DMS53 treated with DMSO at 0.1 percent for 48 hours (cell line): ENCODE data around the gene CDK14.

ENCODE experiments used
- DNase-seq: peaks from one replicate; lab custom pipeline; 2025; ENCODE audit not compliant: unreplicated experiment; lab: John Stamatoyannopoulos, UW

The CDK14 gene

DNA sequence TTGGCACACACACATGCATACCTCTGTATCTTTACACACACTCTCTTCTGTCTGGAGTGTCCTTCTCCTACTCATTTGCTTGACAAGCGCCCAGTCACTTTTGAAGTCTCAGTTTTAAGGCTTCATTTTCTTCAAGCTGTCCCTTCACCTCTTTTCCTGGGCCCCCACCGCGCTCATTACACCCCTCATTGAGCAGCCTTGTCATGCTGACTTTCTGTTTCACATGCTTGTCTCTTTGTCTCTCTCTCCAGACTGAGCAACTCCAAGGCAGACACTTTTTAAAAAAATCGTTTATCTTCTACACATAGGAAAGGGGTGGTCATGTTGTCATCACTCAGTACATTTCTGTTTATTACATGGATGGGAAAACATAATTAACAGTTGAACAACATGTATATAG is 442.9 kb downstream of the CDK14 start:
- no peak for DNase-seq

DNA sequence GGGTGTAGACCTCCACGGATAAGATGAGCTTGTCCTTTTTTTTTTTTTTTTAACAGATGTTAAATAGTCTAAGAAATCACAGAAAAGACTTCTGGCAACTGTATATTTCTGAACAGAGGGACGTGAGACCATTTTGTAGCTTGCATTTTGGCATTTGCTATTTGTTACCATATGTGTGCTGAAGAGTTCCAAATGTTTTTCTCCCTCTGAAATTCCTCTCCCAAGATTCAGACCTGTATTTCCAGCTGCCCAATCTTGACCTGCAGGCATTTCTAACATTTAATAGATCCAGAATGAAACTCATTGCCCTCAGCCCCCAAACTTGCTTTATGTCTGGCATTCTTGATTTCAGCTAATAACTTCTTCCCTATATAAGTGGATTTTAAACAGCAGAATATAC is 445.0 kb downstream of the CDK14 start:
- DNase-seq, result no peak

DNA sequence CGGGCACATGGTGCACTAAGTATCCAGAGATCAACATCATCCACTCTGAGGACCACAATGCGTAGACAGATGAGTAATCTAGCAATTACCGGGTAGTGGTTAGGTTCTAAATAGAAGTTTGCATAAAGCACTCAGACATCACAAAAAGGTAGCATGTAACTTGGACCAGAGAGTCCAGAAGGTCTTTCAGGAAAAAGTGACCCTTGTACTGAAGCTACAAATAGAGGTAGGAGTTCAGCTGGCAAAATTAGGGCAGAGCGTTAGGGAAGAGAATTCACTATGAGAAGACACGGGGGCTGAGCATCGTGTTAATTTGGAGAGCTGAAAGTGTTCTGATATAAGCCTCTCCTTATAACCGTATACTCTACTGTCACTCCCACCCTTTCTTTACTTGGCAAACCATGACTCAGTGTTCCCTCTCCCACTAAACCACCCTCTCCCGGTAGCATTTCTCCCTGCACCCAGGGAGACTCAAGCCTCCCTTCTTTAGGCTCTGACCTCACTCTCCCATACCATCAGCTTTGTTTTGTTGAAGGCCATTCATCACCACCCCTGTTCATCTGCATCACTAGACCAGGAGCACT is 445.9 kb downstream of the CDK14 start:
- no peak for DNase-seq

DNA sequence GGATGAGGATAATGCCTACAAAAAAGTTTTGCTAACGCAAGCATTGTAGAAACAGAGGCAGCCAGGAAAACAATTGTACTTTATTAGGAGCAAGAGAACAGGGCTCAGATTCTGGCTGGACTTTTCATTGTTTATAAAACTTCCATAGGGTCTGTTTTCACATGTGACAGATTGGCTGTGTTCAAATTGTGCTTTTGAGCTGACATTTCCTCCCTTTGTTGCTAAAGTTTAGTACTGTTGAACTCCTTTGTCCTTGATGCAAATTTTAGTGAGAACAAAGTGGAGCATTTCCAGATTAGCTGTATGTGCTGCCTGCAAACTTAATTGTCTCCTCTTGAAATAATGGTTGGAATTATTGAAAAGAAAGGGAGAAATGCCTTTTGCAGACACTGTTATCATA is 447.1 kb downstream of the CDK14 start:
- DNase-seq, result no peak

DNA sequence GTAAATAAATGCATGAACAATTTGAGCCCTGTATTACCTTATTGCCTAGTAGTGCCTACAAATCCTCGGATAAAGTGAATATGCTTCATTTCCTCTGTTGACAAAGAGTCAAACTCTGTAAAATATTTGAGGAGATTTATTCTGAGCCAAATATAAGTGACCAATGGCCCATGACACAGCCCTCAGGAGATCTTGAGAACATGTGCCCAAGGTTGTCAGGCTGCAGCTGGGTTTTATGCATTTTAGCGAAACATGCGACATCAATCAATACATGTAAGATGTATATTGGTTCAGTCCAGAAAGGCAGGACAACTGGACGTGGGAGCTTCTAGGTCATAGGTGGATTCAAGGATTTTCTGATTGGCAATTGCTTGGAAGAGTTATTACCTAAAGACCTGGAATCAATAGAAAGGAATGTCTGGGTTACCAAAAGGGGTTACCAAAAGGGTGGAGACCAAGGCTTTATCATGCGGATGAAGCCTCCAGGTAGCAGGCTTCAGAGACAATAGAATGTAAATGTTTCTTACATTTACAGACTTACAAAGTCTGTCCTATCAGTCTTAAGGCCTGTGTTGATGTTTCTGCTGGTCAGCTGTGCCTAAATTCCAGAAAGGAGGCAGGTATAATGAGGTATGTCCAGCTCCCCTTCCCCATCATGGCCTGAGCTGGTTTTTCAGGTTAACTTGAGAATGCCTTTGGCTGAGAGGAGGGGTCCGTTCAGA is 448.0 kb downstream of the CDK14 start:
- no peak for DNase-seq

DNA sequence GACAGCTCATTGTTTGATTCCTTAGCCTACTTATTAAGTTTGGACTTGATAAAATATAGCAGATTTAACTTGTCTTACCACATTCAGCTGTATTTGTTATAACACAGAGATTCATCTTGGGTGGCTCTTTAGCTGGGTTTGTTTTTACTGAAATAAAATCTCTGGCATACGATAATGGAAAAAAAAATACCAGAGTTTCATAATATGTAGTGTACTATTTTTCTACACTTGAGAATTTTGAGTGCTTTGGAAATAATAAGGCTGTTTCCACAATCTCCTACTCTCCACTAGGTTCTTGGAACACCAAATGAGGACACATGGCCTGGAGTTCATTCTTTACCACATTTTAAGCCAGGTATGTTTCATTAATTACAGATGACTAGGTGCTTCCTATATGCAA is 449.5 kb downstream of the CDK14 start:
- no peak for DNase-seq

DNA sequence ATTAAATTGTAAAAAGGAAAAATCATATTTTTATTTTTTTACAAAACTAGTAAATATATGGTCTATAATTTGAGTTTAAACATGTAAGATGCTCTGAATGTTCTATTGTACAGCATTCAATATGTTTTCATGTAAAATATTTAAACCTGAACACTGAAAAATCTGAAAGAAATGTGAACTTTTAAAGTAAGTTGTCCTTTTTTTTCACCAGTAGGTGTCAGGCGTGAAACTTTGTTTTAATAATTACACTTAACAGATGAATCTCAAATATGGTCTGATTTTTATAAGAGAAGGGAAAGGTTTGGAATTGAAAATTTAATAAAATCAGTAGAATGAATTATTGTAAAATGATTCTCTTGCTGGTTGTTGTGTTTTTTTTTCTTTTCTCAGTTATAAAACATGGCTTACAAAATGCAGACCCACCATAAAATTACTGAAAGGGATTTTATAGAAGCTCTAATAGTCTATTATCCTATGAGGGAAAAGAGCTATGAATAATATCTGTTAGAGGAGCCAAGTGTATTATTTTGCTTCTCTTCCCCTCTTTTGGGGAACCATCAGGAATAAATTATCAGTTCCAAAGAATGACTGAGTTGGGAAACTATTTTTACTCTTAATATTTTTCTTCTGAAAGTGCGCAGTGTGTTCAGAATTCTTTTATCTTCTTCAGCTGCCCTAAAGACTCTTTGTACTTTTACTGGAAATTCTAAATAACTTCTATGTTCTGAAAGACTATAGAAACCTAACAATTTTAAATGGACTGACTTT is 450.4 kb downstream of the CDK14 start:
- DNase-seq, result no peak

DNA sequence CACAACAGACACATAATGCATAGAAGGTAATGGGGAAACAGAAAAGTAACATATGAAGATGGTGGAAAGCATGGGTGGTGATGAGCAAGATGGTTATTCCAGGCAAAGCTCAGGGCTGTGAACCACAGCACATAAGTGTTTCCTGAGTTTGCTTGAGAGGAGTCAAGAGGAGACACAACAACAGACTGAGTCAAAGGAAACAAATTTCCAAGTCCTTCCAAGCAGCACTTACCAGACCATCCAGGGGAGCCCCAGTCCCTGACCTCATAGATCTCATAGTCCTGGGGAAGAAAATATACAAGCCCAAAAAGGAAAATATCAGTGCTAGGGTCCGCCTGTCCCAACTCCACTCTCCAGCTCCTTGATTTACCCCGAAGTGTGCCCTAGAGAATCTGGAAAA is 451.5 kb downstream of the CDK14 start:
- no peak for DNase-seq

DNA sequence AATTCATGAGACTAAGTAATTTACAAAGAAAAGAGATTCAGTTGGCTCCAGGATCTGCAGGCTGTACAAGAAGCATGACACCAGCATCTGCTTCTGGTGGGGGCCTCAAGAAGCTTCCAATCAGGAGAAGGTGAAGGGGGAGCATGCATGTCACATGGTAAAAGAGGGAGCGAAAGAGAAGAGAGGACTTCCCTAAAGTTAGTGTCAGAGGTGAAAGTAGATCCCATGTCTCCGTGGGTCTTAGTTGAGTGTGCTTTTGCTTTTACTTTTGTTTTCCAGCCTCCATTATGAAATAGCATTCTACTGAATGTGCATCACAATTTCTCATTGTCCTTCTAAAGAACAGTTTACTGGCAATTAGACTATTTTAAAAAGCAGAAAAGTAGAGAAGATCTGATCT is 454.6 kb downstream of the CDK14 start:
- no peak for DNase-seq

DNA sequence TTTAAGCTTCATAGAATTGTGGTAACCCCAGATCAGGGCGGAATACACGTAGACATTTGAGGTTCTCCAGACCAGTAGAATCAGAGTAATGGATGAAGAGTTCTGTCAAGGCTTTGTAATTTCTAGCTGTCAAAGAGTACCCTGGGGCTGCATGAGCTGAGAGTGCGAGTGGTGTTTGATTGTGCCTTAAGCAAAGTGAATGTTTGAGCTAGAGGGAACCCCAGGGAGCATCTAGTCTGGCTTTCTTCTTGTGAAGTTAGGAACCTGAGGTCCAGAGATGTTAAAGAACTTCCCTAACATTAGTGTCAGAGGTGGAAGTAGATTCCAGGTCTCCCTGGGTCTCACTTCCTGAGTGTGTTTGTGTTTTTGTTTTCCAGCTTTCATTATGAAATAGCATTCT is 455.8 kb downstream of the CDK14 start:
- no peak for DNase-seq

DNA sequence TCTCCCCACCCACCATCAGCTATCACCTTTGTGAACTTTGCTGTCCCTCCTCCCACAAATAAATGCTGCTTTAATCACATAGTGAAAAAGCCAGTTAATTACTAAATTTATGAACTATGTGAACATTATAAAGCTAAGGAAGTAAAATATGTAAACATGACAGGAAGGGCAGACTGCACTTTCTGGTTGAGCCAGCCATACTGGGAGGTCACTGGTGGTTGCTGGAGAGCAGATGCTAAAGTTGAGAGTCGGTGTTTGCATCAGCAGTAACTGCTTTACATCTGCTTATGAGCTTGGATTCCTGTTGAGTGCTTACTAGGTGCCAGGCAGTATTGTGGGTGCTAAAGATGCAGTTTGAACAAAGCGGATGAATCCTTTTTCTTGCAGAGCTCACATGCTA is 458.3 kb downstream of the CDK14 start:
- no peak for DNase-seq

DNA sequence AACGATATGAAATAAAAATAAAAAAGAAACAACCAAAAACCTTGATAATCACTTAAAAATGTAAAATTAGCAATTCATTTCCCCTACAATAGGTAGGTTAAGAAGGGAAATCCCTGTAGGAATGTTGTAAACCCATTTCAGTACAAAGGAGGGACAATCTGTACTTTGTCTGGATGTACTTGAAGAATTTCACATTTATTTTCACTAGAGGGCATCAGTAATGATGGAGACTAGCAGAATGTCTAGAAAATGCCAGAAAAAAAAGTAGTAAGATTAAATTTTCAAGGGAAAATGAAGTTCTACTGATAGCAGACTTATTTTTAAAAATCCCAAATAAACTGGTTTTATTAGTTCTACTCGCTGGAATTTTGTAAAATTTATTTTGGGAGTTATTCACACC is 459.1 kb downstream of the CDK14 start:
- no peak for DNase-seq

DNA sequence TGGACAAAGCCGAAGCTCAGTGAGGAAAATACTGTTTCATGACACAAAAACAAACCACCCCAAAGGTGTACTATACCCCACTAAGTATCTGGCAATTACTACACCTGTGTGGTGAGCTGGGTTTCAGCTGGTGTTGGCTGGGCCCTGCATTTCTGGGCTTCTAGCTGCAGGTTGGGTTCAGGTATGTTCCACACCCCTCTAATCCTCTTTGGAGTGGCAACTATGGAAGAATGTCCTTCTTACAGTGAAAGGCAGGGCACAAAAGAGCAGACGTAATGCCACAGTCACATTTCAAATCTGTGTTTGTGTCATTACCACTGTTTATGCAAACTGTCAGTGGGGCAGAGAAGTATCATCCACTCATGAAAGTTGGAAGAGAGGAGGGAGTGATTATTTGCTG is 466.6 kb downstream of the CDK14 start:
- DNase-seq, result no peak

DNA sequence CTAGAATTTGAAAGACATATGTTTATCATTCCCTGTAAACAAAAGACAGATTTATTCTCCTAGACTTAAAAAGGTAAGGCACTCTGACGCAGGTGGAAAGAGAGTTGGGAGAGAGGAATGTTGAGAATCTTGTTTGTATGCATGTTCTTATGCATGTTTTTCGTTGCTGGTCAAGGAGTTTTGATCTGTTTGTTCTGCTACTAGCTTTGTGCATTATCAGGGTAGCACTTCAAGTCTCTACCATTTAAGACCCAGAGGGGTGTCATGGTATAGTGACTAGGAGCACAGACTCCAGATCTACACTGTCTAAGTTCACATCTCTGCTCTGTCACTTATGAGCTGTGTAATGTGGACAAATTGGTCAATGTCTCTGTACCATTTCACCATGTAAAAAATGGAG is 467.9 kb downstream of the CDK14 start:
- DNase-seq, result no peak

DNA sequence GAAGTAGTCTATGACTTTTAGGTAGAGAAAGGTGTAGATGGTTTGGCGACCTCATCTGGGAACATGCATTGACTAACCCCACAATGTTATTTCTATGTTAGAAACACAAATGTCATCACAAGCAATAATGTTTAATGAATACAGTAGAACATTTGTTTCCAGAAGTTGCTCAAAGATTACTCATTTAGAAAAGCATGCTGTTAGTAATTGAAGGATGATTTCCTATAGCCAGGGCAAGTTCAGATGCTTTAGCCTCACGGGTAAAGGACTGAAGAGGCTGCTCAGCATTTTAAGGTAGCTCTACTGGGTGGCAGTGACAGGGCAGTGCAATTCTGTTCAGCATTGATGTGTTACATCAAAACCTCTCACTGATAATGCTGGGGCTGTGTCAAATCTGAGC is 468.8 kb downstream of the CDK14 start:
- DNase-seq, result no peak

DNA sequence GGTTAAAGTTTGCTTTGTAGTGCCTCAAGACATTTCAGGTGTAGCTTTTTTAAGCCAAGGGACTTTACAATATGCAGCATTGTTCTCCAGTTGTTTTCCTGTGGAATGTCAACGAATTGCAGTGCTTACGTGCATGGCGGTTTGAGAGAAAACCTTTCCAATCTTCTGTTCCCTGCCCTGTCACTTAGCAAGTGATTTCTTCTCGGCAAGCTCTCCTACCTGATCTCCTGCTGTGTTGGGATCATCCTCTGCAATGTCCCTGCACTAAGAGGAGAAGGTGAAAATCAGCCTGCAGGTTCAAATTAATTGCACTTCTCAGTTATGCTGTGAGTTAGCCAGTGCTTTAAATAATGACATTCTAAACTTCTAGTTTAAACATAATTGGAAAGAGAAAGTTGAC is 470.5 kb downstream of the CDK14 start:
- DNase-seq, result no peak

DNA sequence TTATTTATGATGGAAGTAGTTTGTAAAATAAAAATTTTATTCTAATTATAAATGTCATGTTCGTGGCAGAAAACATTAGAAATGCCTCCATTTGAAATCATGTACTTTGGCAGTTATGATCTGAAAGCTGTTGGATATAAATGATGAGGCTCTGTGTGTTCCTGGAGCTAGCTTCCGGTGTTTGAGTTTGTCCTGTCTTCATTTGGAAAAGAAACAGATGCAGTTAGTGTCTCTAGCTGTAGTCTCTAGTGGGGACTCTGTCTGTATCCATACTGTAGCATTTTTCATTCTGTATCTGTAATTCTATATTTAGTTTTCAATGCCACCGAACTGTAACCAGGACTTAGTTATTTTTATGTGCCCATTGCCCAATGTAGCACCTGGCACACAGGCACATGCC is 471.1 kb downstream of the CDK14 start:
- no peak for DNase-seq

DNA sequence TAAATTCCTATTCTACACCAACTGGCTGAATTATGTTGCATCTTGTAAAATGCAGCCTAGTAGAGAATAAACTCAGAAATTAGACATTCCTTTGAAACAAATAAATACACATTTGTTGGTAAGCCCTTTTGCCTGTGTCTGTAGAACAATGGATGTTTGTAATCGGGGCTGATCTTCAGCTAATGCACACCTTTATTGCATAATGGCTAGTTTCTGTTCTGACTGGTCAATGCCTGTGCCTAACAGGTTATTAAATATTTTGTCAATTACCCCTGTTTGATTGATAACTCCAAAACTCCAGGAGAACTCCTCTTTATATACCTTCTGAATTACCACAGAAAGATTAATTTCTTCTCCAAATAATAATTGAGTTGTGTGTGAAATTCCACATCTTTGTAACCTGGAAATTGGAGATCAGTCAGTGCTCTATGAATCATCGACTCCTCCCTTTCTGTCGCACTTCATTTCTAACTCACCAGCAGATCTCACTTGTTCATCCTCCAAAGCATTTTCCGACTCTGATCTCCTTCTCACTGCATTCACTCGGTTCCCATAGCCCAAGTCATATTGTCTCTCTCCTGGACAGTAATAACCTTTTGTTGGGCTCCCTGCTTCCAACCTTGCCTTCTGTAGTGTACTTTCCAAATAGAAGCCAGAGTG is 472.1 kb downstream of the CDK14 start:
- no peak for DNase-seq

DNA sequence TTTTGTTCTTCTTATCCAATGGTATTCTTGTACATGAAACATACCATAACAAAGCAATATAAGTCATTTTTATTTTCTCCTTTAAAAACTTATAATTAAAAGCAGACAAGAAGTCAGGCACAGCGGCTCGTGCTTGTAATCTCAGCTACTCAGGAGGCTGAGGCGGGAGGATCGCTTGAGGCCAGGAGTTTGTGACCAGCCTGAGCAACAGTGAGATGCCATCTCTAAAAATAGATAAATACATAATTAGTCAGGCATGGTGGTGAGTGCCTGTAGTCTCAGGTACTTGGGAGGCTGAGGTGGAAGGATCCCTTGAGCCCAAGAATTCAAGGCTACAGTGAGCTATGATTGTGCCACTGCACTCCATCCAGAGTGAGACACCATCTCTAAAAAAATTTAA is 473.0 kb downstream of the CDK14 start:
- no peak for DNase-seq

DNA sequence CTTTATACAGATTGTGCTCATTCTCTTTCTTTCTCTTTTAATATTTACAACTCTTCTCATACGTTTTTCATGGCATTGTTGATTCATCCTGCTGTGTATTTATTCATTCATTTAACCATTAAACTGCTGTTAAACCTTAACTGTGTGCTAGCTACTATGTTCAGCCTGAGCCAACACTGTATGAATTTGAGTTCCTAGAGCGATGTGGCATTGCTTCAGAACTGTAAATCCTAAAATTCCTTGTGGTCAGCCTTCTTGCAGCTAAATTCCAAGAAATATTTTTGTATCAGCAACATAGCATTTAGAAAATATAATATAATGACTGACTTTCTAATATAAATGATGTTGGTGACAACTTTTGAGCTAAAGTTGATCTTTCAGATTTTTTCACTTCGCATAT is 483.4 kb downstream of the CDK14 start:
- DNase-seq, result no peak

DNA sequence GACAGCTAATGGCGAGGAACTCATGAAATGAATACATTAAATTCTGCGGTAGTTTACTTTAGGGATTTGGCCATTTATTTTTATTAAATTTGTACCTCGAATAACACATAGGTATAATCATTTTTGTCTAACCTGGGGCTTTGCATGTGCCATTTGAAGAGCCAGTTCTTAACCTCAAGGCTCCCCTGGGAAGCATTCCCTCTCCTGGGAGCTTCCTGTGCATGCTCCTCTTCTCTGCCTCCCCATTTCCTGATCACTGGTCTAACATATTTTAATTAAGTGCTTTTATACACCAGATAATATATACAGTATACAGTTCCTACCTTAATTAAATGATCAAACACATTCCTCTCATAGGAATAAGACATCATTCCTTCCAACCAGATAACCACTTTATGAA is 484.2 kb downstream of the CDK14 start:
- no peak for DNase-seq

DNA sequence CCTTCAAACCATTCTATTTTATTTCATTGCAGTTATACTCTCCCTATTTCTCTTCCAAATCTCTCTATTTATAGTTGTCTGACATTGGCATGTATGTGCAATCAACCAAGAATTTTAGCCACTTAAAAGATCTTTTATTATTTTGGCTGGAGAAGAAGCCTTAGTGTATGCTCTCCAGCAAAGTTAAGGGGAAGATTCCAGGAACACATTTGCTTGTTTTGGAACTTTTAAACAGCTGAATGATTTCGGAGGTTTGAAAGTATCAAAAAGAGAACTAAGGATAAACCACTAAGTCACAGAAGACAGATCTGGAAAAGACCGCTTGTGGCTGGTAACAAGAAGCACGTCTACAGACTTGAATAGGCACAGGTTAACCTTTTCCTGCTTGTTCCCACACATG is 485.9 kb downstream of the CDK14 start:
- DNase-seq, result no peak
